Ishikawa (cell line): ENCODE data around the gene DARS1.

Source experiments
- CEBPB ChIP-seq: IDR thresholded peaks from 2 replicates; pipeline ENCODE4 v1.6.1; 2012
- CREB1 ChIP-seq: IDR thresholded peaks from 2 replicates; pipeline ENCODE4 v1.6.1; 2012; ENCODE audit warnings: low read depth
- EGR1 ChIP-seq: IDR thresholded peaks from 2 replicates; pipeline ENCODE4 v1.6.1; 2012
- EP300 ChIP-seq: IDR thresholded peaks from 2 replicates; pipeline ENCODE4 v1.6.1; 2012; ENCODE audit warnings: borderline replicate concordance
- FOXM1 ChIP-seq: IDR thresholded peaks from 2 replicates; pipeline ENCODE4 v1.6.1; 2012; ENCODE audit warnings: low read depth, borderline replicate concordance
- NFIC ChIP-seq: IDR thresholded peaks from 2 replicates; pipeline ENCODE4 v1.6.1; 2012
- RAD21 ChIP-seq: IDR thresholded peaks from 2 replicates; pipeline ENCODE4 v1.6.1; 2012; ENCODE audit warnings: low read depth
- TAF1 ChIP-seq: IDR thresholded peaks from 2 replicates; pipeline ENCODE4 v1.6.1; 2012; ENCODE audit warnings: low read depth, mild to moderate bottlenecking
- TCF12 ChIP-seq: IDR thresholded peaks from 2 replicates; pipeline ENCODE4 v1.6.1; 2012; ENCODE audit warnings: low read depth
- TEAD4 ChIP-seq: IDR thresholded peaks from 2 replicates; pipeline ENCODE4 v1.6.1; 2012
- USF1 ChIP-seq: IDR thresholded peaks from 2 replicates; pipeline ENCODE4 v1.6.1; 2012
- YY1 ChIP-seq: IDR thresholded peaks from 2 replicates; pipeline ENCODE4 v1.6.1; 2012; ENCODE audit warnings: low read depth
- ZBTB7A ChIP-seq: IDR thresholded peaks from 2 replicates; pipeline ENCODE4 v1.6.1; 2012; ENCODE audit warnings: low read depth
- TF ChIP-seq, protein P1 (sequence below): IDR thresholded peaks from 2 replicates; pipeline ENCODE4 v1.6.1; 2012; ENCODE audit warnings: low read depth, mild to moderate bottlenecking
- TF ChIP-seq, protein P2 (sequence below): IDR thresholded peaks from 2 replicates; pipeline ENCODE4 v1.6.1; 2012

The DARS1 gene

DNA sequence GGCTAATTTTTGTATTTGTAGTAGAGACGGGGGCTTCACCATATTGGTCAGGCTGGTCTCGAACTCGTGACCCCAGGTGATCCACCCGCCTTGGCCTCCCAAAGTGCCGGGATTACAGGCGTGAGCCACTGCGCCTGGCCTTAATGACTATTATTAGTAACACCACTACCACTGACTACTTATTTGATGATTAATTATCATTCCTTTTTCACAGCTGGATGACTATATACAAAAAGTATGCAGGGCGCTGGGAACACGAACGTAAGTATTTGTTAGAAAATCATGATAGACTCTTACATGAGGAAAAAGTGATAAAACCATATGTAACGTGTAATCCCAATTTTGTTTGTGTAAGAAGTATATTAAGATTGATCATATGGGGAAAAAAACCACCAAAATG, 21.6 kb downstream of the DARS1 start:
- TF ChIP-seq EP300 (no peak), CEBPB (no peak), RAD21 (no peak), TAF1 (no peak), NFIC (no peak), USF1 (no peak), CREB1 (no peak), TEAD4 (no peak), ZBTB7A (no peak), EGR1 (no peak), YY1 (no peak), FOXM1 (no peak), TCF12 (no peak)
- TF ChIP-seq, protein P1, sequence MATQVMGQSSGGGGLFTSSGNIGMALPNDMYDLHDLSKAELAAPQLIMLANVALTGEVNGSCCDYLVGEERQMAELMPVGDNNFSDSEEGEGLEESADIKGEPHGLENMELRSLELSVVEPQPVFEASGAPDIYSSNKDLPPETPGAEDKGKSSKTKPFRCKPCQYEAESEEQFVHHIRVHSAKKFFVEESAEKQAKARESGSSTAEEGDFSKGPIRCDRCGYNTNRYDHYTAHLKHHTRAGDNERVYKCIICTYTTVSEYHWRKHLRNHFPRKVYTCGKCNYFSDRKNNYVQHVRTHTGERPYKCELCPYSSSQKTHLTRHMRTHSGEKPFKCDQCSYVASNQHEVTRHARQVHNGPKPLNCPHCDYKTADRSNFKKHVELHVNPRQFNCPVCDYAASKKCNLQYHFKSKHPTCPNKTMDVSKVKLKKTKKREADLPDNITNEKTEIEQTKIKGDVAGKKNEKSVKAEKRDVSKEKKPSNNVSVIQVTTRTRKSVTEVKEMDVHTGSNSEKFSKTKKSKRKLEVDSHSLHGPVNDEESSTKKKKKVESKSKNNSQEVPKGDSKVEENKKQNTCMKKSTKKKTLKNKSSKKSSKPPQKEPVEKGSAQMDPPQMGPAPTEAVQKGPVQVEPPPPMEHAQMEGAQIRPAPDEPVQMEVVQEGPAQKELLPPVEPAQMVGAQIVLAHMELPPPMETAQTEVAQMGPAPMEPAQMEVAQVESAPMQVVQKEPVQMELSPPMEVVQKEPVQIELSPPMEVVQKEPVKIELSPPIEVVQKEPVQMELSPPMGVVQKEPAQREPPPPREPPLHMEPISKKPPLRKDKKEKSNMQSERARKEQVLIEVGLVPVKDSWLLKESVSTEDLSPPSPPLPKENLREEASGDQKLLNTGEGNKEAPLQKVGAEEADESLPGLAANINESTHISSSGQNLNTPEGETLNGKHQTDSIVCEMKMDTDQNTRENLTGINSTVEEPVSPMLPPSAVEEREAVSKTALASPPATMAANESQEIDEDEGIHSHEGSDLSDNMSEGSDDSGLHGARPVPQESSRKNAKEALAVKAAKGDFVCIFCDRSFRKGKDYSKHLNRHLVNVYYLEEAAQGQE = no peak
- TF ChIP-seq, protein P2, sequence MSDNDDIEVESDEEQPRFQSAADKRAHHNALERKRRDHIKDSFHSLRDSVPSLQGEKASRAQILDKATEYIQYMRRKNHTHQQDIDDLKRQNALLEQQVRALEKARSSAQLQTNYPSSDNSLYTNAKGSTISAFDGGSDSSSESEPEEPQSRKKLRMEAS = no peak

DNA sequence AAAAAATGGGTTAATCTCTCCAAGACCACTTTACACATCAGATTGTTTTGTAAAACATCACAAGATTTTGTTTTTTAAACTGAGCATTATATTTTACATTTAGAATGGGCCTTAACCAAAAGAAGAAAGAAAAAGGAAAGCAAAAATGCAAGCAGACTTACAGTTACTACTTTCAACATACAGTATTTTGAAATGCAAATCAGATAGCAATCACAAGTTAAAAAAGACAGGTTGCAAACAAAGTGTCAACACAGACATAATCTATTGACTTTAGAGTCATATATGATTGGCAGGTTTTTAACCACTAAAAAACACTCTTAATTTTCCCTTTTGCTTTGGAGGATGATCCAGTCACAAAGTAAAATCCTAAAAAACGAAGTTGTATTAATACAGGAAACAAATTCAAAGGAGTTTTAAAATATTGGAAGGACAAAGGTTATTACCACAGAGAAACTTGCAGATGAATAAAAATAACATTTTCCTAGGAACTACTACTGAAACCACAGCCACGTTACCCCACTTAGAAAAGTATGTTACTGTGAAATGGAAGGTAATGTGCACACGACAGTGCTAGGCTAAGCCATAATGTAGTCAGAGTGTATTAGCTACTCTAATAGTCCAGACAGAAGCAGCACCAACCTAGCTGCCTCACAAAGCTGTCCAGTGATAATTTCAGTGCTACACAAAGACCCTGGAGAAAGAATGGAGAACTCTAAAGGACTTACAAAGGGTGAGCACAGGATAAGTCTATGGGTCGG, 22.9 kb downstream of the DARS1 start:
- TF ChIP-seq NFIC (no peak), TAF1 (no peak)

GRCh38 chr2:135960656-135961551, 24.5 kb downstream of the DARS1 start:
- TF ChIP-seq TAF1 (no peak), TEAD4 (no peak), YY1 (no peak), TCF12 (no peak), RAD21 (no peak), ZBTB7A (no peak), NFIC (no peak), CREB1 (no peak)
- TF ChIP-seq, protein P2 = no peak
- TF ChIP-seq, protein P1 = no peak

- TF ChIP-seq, protein P2 = no peak
- TF ChIP-seq RAD21 (no peak), FOXM1 (no peak), USF1 (no peak), EGR1 (no peak), TEAD4 (no peak), EP300 (no peak), TAF1 (no peak)
Measured at GRCh38 chr2:135960150-135960549, 25.3 kb downstream of the DARS1 start.

DNA sequence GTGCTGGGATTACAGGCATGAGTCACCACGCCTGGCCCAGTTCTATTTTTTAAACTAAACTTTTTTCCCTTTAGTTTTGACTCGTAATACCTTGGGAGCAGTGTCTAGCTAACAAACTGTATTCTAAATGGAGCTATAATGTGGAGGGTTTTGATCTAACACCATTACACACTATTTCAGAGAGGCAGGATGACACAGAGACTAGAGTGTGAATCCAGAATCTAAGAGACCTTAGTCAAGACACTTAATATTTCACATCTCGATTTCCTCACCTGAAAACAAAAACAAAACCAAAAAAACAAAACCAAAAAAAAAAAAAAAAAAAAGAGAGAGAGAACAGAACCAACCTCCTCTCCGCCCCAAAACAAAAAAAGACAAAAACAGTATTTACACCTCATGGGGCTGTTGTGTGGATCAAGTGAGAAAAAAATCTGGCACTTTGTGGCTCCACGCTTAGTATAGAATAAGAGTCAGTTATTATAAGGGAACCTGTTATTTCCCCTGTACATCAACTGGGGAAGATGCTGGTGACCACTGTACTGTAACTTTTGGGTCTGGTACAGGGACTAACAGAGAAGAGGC, 31.3 kb downstream of the DARS1 start:
- no peak for TF ChIP-seq NFIC
